Brain pericyte (primary cell): ENCODE results near the gene CHAF1B.

ENCODE experiments used
- DNase-seq: peaks from one replicate; pipeline ENCODE4 v3.0.0-alpha.2; 2012; ENCODE audit warnings: low read depth, low spot score

Gene CHAF1B

DNA sequence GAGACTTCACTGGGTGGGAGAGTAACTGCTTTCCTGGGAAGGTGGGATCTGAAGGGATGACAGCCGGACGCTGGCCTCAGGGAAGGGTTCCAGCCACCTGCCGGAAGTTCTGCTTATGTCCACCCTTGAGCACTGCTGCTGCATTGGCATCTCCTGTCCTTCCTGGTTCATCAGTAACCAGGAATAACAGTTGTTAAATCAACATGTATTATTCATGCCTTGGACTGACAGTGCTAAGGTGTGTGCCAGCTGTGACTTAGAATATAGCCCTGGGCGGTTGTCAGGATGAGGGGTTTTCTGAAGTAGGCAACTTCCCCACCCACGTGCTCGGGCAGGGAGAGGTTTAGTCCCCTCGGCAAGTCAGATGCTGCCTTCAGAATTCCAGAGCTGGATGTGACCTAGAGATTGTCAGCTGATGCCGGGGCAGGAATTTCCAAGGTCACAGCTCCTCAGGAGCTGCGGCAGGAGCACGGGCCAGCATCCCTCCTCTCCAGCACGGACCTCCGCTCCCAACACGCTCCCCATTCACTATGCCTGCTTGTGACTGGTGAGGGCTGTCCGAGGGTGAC lies 76.8 kb downstream of the CHAF1B start:
- no peak for DNase-seq

DNA sequence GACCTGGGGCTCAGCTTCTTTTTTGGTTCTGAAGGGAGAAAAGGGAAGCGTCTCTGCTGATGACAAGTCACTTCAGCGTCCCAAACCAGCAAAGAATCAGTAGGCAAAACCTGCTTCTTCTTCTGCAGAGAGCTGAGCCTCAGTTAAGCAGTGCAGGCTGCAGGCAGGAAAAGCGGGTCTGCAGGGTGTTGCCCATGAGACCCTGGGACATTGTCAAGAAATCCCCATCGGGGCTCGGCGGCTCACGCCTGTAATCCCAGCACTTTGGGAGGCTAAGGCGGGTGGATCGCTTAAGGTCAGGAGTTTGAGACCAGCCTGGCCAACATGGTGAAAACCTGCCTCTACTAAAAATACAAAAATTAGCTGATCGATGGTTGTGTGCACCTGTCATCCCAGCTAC lies 78.0 kb downstream of the CHAF1B start:
- DNase-seq, result no peak

DNA sequence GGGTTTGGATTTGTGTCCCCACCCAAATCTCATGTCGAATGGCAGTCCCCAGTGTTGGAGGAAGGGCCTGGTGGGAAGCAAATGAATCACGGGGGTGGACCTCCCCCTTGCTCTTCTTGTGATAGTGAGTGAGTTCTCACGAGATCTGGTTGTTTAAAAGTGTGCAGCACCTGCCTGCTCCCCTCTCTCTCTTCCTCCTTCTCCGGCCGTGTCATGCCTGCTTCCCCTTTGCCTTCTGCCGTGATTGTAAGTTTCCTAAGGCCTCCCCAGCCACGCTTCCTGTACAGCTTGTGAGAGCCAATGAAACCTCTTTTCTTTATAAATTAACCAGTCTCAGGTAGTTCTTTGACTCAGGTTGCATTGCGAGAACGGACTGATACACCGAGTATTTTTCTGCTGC lies 78.8 kb downstream of the CHAF1B start:
- no peak for DNase-seq

- no peak for DNase-seq
Observed at GRCh38 chr21:36464590-36464989, 79.4 kb downstream of the CHAF1B start.

DNA sequence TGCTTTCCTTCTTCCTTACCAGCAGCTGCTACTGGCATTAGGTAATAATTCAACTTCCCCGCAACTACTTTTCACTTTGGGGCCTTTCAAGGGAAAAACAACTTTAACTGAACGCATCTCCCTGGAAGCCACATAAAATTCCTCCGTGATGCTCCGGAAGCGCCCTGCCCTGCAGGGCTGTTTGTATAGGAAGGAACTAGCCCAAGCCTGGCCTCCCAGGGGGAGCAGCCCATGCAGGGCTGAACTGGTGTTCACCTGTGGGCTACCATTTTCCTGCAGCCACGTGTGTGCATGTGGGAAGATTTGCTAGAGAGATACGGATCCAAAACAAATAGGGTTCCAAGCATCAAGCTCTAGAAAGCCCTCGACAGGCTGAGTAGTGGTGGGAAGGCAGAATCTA lies 80.3 kb downstream of the CHAF1B start:
- no peak for DNase-seq

DNA sequence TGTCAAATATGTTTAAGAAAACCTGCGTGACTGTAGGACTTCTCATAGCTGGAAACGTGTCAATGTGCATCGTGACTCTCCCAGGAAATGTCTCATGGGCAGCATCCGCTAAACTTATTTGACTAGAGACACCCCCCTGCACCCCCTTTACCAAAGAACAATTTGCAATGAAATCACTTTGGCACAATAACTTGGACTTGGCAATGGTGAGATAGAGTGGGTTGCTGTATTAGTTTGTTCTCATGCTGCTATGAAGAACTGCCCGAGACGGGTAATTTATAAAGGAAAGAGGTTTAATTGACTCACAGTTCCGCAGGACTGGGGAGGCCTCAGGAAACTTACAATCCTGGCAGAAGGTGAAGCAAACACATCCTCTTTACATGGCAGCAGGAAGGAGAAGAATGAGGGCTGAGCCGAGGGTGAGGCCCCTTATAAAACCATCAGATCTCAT lies 80.9 kb downstream of the CHAF1B start:
- no peak for DNase-seq
